OCI-LY3 (cell line): ENCODE measurements around the gene CADM2.

Source experiments
- CTCF ChIP-seq: fragments of 200-600, 300-600 bp; sonication (generic); IDR thresholded peaks from 2 replicates; pipeline ENCODE4 v1.5.1; 2014; ENCODE audit warnings: antibody characterized with exemption, low read length, low read depth
- EZH2phosphoT487 ChIP-seq: fragments of 200-600 bp; shearing (Covaris generic); IDR thresholded peaks from 2 replicates; pipeline ENCODE4 v1.6.1; 2018; ENCODE audit warnings: antibody characterized with exemption, mixed run types, low read depth

GRCh38 chr3:85524104-85524503 is 565.3 kb downstream of the CADM2 start:
- TF ChIP-seq CTCF (no peak), EZH2phosphoT487 (no peak)
